ENCODE measurements around the gene ATP8B3.

Gene ATP8B3

DNA sequence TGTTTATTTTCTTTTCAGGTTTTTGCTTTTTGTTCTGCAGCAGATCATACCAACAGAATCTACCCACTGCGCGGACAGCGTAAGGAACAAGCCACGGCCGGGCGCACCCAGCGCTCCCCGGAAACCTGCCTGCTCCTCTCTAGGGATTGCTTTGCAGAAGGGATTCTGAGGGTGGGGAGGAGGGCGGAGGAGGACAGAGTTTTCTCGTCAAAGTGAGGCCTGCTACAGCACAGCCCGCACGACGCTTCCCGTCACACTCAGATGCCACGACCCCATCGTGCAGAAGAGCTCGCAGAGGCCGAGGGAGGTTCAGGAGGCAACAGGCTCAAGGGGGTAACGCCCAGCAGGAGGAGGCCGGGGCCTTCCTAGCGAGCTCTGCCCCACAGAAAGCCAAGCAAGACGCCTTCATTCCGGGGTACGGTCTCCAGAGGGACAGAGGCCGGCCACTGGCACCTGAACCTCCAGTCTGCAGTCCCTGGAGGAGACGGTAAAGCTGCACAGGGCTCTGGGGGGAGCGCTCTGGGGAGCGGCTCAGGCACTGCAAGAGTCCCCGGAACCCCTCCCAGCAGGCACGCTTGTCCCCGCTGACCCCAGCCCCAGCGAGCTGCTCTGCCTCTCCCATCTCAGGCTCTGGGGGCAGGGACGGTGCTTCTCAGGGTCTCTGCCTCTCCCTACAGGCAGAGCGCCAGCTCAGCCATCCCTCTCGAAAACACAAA, 29.3 kb upstream of the ATP8B3 start:
- DNase-seq (ENCODE audit: low read depth), result no peak
- H3K4me3 ChIP-seq (ENCODE audit: control insufficient read depth, low read depth, low read length), result no peak overlapping the region
- TF ChIP-seq CTCF (conservative IDR thresholded peaks at IDR 0.05; ENCODE audit: control insufficient read depth, insufficient read depth, low read depth, low read length), result no peak

- no peak for DNase-seq (ENCODE audit: low read depth)
- H3K4me3 ChIP-seq (ENCODE audit: control insufficient read depth, low read depth, low read length), result no peak overlapping the region
- no peak for TF ChIP-seq CTCF (conservative IDR thresholded peaks at IDR 0.05; ENCODE audit: control insufficient read depth, insufficient read depth, low read depth, low read length)
Measured at GRCh38 chr19:1840541-1841115, 28.6 kb upstream of the ATP8B3 start.

GRCh38 chr19:1839658-1840540, 27.8 kb upstream of the ATP8B3 start:
- no peak overlapping the region for H3K4me3 ChIP-seq (ENCODE audit: control insufficient read depth, low read depth, low read length)
- DNase-seq (ENCODE audit: low read depth), result no peak
- TF ChIP-seq CTCF (conservative IDR thresholded peaks at IDR 0.05; ENCODE audit: control insufficient read depth, insufficient read depth, low read depth, low read length), result no peak

DNA sequence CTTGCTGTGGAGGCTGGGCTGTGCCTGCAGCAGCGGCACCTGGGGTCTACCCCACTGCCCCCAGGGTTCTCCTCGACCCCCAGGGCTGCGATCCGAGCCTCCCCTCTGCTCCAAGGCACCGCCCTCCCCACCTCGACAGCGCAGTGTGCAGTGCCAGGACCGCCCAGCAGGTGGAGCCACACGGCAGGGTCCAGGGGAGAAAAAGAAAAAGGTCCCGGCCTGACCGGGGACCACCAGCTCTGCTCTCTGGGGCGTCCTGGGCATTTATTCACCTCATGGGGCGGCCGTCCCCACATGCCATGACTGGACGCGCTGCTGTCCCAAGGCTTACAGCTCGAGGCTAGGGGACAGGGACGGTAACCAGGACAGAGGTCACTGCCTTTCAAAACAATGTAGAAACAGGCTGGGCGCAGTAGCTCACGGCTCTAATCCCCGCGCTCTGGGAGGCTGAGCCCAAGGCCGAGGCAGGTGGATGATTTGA, 25.6 kb upstream of the ATP8B3 start:
- peak; percentile 83 for TF ChIP-seq CTCF (conservative IDR thresholded peaks at IDR 0.05; ENCODE audit: control insufficient read depth, insufficient read depth, low read depth, low read length)
- DNase-seq (ENCODE audit: low read depth), result peak; percentile 30
- no peak overlapping the region for H3K4me3 ChIP-seq (ENCODE audit: control insufficient read depth, low read depth, low read length)

- no peak overlapping the region for H3K4me3 ChIP-seq (ENCODE audit: control insufficient read depth, low read depth, low read length)
- no peak for TF ChIP-seq CTCF (conservative IDR thresholded peaks at IDR 0.05; ENCODE audit: control insufficient read depth, insufficient read depth, low read depth, low read length)
- DNase-seq (ENCODE audit: low read depth), result no peak
Measured at GRCh38 chr19:1837222-1837565, 25.1 kb upstream of the ATP8B3 start.

DNA sequence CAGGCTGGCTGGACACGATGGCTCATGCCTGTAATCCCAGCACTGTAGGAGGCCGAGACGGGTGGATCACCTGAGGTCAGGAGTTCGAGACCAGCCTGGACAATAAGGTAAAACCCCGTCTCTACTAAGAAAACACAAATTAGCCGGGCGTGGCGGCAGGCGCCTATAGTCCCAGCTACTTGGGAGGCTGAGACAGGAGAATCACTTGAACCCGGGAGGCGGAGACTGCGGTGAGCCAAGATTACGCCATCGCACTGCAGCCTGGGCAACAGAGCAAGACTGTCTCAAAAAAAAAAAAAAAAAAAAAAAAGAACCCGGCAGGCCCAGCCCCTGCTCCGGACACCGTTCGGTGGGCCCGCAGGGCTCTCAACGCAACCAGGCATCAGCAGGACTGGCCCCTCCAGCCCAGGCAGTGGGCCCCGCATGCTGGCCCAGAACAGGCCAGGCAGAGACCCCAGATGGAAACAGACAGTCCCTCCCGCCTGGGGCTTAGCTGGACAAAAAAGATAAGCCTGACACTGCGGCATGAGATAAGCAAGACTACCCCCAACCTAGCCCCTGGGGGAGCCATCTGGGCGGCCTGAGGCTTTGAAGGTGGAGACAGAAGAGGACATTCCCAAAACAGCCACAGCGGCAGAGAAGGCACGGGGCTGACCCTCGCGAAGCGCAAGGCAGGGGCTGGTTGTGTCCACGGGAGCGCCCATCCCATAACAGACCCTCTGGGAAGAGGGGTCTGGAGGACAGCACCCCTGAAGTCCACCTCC, 24.6 kb upstream of the ATP8B3 start:
- H3K4me3 ChIP-seq (ENCODE audit: control insufficient read depth, low read depth, low read length), result no peak overlapping the region
- no peak for TF ChIP-seq CTCF (conservative IDR thresholded peaks at IDR 0.05; ENCODE audit: control insufficient read depth, insufficient read depth, low read depth, low read length)
- no peak for DNase-seq (ENCODE audit: low read depth)

Measured in fibroblast of mammary gland (primary cell).